ENCODE results near the gene MFRP.

- no peak for TF ChIP-seq CTCF (IDR thresholded peaks at IDR 0.05)
- no peak for TF ChIP-seq POLR2A (IDR thresholded peaks at IDR 0.05)
These were observed 7.4 kb downstream of the MFRP start for GRCh38 chr11:119338965-119339588.

All from ovary (tissue), 3 donors.